SJCRH30 (cell line): ENCODE data around the gene GOLGA8T. TPM values are rescaled to one million over a fixed set of nuclear protein-coding genes. Genes with fewer than 3 reads are reported as not detected.
A peak's percentile ranks its signal among the peaks of the same experiment; 100 is the strongest.
"Not testable (repeated sequence)": the region's sequence is repeated elsewhere in the genome, so short reads cannot be mapped to it uniquely, and the experiment has no call there.

Source experiments
- DNase-seq, 2 experiments: peaks; one replicate each; pipeline ENCODE4 v3.0.0-alpha.2; 2015 to 2020
- H3K27ac ChIP-seq: fragments of 250-450 bp; sonication (Bioruptor Pico); 2 replicates; pipeline ENCODE4 v1.5.1; 2020; ENCODE audit warnings: mild to moderate bottlenecking, moderate library complexity
- H3K27me3 ChIP-seq: fragments of 250-450 bp; sonication (Bioruptor Pico); 2 replicates; pipeline ENCODE4 v1.5.1; 2020; ENCODE audit warnings: mild to moderate bottlenecking, moderate library complexity
- H3K36me3 ChIP-seq: fragments of 250-450 bp; sonication (Bioruptor Pico); 2 replicates; pipeline ENCODE4 v1.5.1; 2020; ENCODE audit warnings: mild to moderate bottlenecking, moderate library complexity
- H3K4me1 ChIP-seq: fragments of 250-450 bp; sonication (Bioruptor Pico); 2 replicates; pipeline ENCODE4 v1.5.1; 2020; ENCODE audit warnings: mild to moderate bottlenecking, moderate library complexity
- H3K4me3 ChIP-seq: fragments of 250-450 bp; sonication (Bioruptor Pico); 2 replicates; pipeline ENCODE4 v1.5.1; 2020; ENCODE audit warnings: mild to moderate bottlenecking, moderate library complexity
- H3K9me3 ChIP-seq: fragments of 250-450 bp; sonication (Bioruptor Pico); replicated peaks from 2 replicates; pipeline ENCODE4 v1.5.1; 2020; ENCODE audit warnings: mild to moderate bottlenecking, moderate library complexity
- total RNA-seq: library from RNA; depleted of rRNA; stranded (reverse); fragments of >200 nt; shearing (Covaris generic); gene quantifications from 2 replicates; pipeline ENCODE4 v1.2.3, GENCODE V29; 2014; rRNA removed

Gene GOLGA8T, protein sequence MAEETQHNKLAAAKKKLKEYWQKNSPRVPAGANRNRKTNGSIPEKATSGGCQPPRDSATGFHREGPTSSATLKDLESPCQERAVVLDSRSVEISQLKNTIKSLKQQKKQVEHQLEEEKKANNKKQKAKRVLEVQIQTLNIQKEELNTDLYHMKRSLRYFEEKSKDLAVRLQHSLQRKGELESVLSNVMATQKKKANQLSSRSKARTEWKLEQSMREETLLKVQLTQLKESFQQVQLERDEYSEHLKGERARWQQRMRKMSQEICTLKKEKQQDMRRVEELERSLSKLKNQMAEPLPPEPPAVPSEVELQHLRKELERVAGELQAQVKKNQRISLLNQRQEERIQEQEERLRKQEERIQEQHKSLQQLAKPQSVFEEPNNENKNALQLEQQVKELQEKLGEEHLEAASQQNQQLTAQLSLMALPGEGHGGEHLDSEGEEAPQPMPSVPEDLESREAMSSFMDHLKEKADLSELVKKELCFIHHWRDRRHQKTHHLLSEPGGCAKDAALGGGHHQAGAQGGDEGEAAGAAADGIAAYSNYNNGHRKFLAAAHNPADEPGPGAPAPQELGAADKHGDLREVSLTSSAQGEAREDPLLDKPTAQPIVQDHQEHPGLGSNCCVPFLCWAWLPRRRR
- total RNA-seq, result not detected in 2 replicates

DNA sequence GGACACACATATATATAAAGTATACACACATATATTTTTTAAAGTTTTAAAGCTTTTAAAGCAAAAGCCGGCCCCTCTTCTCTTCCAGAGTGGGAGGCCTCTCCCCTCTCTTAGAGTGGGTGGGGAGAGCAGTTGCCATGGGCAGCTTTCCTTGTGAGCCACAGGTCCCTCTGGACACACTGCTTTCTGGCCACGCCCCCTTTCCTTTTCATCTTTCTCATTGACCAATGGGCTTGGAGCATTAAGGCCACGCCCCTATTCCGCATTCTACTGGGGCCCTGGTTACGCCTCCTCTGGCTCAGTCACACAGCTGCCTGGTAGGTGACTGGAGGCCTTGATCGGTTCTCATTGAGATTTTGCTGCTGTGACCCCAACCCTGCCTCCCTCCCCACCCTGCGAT lies at the start of gene GOLGA8T:
Gene GOLGA8T (plus strand): TSS at position 301 of the 400 bp plus-strand sequence. CDS start 98 bp downstream, at position 399.
- H3K36me3 ChIP-seq, H3K9me3 ChIP-seq, H3K4me1 ChIP-seq, H3K4me3 ChIP-seq, DNase-seq, H3K27ac ChIP-seq, H3K27me3 ChIP-seq: not testable (repeated sequence)

- not testable (repeated sequence) for H3K27ac ChIP-seq, H3K36me3 ChIP-seq, H3K4me3 ChIP-seq
Measured at GRCh38 chr15:30097827-30098226, 37.0 kb upstream of the GOLGA8T start.

DNA sequence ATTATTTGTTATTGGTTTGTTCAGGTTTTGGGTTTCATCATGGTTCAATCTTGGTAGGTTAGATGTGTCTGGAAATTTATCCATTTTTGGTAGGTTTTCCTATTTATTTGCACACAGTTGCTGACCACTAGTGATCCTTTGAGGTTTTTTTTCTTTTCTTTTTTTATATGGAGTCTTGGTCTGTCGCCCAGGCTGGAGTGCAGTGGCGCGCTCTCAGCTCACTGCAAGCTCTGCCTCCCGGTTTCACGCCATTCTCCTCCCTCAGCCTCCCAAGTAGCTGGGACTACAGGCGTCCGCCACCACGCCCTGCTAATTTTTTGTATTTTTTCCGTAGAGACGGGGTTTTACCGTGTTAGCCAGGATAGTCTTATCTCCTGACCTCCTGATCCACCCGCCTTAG lies 32.0 kb upstream of the GOLGA8T start:
- H3K27ac ChIP-seq, H3K36me3 ChIP-seq, H3K4me1 ChIP-seq, DNase-seq, H3K4me3 ChIP-seq, H3K9me3 ChIP-seq, H3K27me3 ChIP-seq: not testable (repeated sequence)

More at GRCh38 chr15:30097827-30098226, 37.0 kb upstream of the GOLGA8T start:
- not testable (repeated sequence) for H3K4me1 ChIP-seq, H3K27me3 ChIP-seq, H3K9me3 ChIP-seq, DNase-seq

DNA sequence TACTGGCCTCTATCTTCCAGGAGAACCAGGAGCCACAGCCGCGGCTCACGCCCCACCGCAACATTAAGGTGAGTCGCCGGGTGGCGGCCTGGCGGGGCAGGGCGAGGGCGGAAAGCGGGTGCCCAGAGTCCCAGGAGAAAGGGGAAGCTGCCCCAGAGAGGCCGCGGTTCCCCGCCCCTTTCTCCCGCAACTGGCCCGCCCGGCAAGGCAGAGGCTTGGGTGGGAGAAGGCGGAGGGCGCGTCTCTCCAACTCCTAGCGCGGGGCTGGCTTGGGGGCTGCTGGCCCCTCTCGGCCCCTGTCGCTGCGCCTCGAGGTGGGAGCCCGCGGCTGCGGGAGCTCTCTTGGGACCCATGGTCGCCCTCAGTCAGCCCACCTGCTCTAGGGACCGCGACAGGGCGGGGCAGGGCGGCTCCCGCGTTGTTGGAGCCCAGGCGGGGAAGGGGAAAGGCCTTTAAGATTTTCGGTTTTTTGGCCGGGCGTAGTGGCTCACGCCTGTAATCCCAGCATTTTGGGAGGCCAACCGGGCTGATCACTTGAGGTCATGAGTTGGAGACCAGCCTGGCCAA lies 30.8 kb upstream of the GOLGA8T start:
- not testable (repeated sequence) for DNase-seq, H3K4me1 ChIP-seq, H3K36me3 ChIP-seq, H3K4me3 ChIP-seq, H3K27me3 ChIP-seq, H3K27ac ChIP-seq, H3K9me3 ChIP-seq

- not testable (repeated sequence) for H3K9me3 ChIP-seq, H3K4me1 ChIP-seq, H3K27ac ChIP-seq, H3K27me3 ChIP-seq, H3K36me3 ChIP-seq, H3K4me3 ChIP-seq, DNase-seq
Measured at GRCh38 chr15:30110591-30110990, 24.3 kb upstream of the GOLGA8T start.

- H3K4me3 ChIP-seq, H3K27ac ChIP-seq, H3K36me3 ChIP-seq, H3K4me1 ChIP-seq, H3K9me3 ChIP-seq, H3K27me3 ChIP-seq: not testable (repeated sequence)
- peak in 1 of 2 experiments; percentile 10 for DNase-seq
Measured at GRCh38 chr15:30130066-30130465, 4.8 kb upstream of the GOLGA8T start.

GRCh38 chr15:30143246-30143645 lies 8.4 kb downstream of the GOLGA8T start:
- H3K4me3 ChIP-seq, DNase-seq, H3K4me1 ChIP-seq, H3K9me3 ChIP-seq, H3K27me3 ChIP-seq, H3K36me3 ChIP-seq, H3K27ac ChIP-seq: not testable (repeated sequence)

GRCh38 chr15:30149891-30150290 lies 15.0 kb downstream of the GOLGA8T start:
- not testable (repeated sequence) for H3K9me3 ChIP-seq, H3K4me1 ChIP-seq, H3K27ac ChIP-seq, DNase-seq, H3K36me3 ChIP-seq, H3K4me3 ChIP-seq, H3K27me3 ChIP-seq

GRCh38 chr15:30162479-30163357 lies 27.9 kb downstream of the GOLGA8T start:
- H3K27me3 ChIP-seq, H3K4me3 ChIP-seq, H3K9me3 ChIP-seq, H3K27ac ChIP-seq, DNase-seq, H3K4me1 ChIP-seq, H3K36me3 ChIP-seq: not testable (repeated sequence)

- not testable (repeated sequence) for DNase-seq, H3K27me3 ChIP-seq, H3K4me1 ChIP-seq, H3K4me3 ChIP-seq, H3K9me3 ChIP-seq, H3K36me3 ChIP-seq, H3K27ac ChIP-seq
Measured at GRCh38 chr15:30163759-30164158, 28.9 kb downstream of the GOLGA8T start.

DNA sequence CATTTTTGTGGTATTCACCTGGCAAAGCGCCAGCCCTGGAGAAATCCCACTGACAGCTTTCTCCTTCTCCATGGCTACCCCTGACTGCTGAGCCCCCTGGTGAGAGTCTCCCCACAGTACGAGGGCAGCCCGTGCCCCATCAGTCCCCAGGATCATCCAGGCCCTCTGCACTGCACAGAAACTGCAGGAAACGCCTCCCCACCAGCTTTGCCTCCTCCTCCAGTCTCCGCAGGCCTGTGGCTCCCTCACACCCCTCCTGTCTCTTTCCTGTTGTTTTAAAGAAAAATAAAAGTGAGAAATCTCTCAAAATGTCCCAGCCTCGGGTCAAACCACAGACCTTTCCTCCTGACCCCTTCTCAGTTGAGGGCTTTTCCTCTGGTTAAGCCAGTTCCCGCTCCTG lies 29.4 kb downstream of the GOLGA8T start:
- DNase-seq, H3K27ac ChIP-seq, H3K4me1 ChIP-seq, H3K4me3 ChIP-seq, H3K9me3 ChIP-seq, H3K27me3 ChIP-seq, H3K36me3 ChIP-seq: not testable (repeated sequence)

DNA sequence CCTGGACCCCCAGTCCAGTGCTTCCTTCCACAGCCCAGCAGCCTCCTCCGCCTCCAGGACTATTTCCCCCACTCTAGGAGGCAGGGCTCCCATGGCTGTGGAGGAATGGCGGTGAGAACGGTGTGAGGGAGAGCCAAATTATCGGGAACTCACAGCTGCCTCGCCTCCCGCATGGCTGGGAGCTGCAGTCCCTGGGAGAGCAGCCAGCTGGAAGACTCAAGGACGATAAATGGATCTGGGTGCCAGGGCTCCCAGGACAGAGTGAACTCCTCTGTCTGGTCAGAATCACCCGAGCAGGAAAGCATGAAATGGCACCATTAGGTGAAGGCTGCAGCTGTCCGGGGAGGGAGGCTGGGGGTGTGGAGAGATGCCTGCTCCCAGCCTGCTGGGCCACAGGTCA lies 32.6 kb downstream of the GOLGA8T start:
- not testable (repeated sequence) for H3K4me3 ChIP-seq, H3K9me3 ChIP-seq, H3K4me1 ChIP-seq, H3K36me3 ChIP-seq, DNase-seq, H3K27me3 ChIP-seq, H3K27ac ChIP-seq

DNA sequence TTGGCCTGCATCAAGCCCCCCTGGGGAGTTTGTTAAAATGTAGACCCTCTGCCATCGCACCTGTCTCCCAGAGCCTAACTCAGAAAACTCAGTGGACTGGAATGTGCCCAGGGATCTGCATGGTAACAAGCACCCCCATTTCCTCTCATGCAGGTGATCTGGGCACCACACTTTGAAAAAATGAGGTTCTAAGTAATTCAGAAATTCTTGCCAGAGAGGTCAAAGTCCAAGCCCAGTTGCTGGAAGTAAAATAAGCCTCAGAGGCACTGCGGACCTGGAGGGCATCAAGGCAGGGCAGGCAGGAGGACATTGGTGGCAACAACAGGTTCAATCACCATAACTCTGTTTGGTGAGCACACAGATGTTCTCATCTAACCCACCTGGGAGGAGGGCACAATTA lies 33.0 kb downstream of the GOLGA8T start:
- not testable (repeated sequence) for H3K9me3 ChIP-seq, H3K4me3 ChIP-seq, H3K27me3 ChIP-seq, H3K36me3 ChIP-seq, DNase-seq, H3K27ac ChIP-seq, H3K4me1 ChIP-seq

DNA sequence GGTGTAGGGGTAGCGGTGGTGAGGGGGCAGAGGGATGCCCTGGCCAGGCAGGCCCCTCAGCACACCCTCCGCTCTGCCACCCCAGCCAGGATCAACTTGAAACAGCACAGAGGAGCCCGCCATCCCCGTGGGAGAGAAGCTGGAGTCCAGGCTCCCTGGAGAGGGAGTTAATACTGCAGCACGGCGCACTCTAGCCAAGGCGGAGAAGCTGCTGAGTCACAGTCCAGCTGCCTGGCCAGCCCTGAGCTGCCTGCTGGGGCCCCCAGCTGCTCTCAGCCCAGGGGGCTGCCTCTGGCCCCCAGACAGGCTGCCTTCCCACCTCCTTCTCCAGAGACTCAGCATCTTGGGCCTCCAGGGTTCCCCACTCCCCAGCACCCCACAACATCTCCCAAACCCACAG lies 36.6 kb downstream of the GOLGA8T start:
- H3K4me3 ChIP-seq, DNase-seq, H3K36me3 ChIP-seq, H3K4me1 ChIP-seq, H3K27ac ChIP-seq, H3K27me3 ChIP-seq, H3K9me3 ChIP-seq: not testable (repeated sequence)

GRCh38 chr15:30173041-30173608 lies 38.3 kb downstream of the GOLGA8T start:
- DNase-seq, result peak; percentile 30 to 76
- H3K27me3 ChIP-seq, H3K27ac ChIP-seq, H3K9me3 ChIP-seq, H3K4me1 ChIP-seq, H3K4me3 ChIP-seq, H3K36me3 ChIP-seq: not testable (repeated sequence)
